GM12891 (cell line): ENCODE data around the gene NDST3.
"Not testable (repeated sequence)": the region's sequence is repeated elsewhere in the genome, so short reads cannot be mapped to it uniquely, and the experiment has no call there.

ENCODE experiments used
- PAX5 ChIP-seq: IDR thresholded peaks from 2 replicates; pipeline ENCODE4 v1.6.1; 2011; ENCODE audit warnings: low read length, moderate library complexity, mild to moderate bottlenecking; ENCODE audit not compliant: insufficient read depth, severe bottlenecking
- POLR2A ChIP-seq: IDR thresholded peaks from 2 replicates; pipeline ENCODE4 v1.6.1; 2011; ENCODE audit warnings: low read depth, low read length, control low read depth

DNA sequence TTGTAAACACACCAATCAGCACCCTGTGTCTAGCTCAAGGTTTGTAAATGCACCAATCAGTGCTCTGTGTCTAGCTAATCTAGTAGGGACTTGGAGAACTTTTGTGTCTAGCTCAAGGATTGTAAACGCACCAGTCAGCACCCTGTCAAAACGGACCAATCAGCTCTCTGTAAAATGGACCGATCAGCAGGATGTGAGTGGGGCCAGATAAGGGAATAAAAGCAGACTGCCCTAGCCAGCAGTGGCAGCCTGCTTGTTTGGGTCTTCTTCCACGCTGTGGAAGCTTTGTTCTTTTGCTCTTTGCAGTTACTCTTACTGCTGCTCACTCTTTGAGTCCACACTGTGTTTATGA is 231.8 kb downstream of the NDST3 start:
- not testable (repeated sequence) for TF ChIP-seq PAX5, POLR2A
